IPS-NIHi7 (cell line): Measurements from ENCODE around the gene SAMD5.

Experiments used
- DNase-seq: peaks from one replicate; pipeline ENCODE4 v3.0.0; 2012; ENCODE audit warnings: mixed read lengths; ENCODE audit errors: extremely low spot score

Gene SAMD5

DNA sequence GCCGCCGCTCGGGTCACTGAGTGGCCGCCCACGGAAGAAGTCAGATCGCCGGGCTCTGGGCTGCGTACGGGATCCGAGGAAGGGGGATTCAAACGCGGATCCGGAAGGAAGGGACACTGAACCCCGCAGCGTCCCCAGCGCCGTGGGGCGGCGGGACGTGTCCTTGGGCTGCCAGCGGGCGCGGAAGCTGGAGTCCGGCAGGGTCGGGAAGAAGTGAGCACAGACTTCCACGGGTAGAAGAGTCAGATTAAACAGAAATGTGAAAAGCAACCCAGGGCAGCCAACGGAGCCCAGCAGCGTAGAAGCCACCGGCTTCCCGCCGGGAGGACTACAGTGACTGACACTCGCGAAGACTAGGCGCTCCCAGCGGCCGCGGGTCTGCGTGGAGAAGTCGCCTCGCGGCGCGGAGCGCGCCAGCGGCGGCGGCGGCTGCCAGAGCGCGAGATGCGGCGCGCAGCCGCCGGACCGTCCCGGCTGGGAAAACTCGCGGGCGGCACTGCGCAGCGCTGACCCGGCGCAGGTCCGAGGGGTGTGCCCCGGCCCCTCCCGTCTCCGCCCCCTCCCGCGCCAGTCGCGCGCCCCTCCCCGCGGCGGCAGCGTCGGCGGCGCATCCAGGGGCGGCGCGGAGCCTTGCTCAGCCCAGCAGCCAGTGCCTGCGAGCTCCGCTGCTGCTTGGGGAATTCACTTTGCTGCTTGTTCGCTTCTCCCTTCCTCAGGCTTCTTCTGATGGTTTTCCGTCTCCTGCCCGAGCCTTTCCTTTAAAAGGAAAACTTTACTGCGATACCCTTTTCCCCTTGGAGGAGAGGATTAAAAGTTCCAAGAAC, at the start of gene SAMD5:
TSS of gene SAMD5 (plus strand) at position 649 of the 824 bp plus-strand sequence. CDS start 239 bp downstream, outside the sequence.
- peak; percentile 84 for DNase-seq

DNA sequence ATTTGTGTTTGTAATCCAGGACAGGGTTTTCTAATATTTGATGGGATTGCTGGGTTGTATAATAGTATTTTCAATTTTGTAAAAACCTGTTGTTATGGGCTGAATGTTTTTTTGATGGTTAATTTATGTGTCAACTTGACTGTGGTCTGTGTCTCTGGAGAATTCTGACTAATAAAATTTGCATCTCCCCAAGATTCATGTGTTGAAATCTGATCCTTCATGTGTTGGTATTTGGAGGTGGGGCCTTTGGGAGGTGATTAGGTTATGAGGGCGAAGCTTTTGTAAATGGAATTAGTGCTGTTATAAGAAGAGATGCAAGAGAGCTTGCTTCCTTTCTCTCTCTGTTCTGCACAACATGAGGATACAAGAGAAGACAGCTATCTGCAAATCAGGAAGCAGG, 48.7 kb upstream of the SAMD5 start:
- DNase-seq, result no peak

DNA sequence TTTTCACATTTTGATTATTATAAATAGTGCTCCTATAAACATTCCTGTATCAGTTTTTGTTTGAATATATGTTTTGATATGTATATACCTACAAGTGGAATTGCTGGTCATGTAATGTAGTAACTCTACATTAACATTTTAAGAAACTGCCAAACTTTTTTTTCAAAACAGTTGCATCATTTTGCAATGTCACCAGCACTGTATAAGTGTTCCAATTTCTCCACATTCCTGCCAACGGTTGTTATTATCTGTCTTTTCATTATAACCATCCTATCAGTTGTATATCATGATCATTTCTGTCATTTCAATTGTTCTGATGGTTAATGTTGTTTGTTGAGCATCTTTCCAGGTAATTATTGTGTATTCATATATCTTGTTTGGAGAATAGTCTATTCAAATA, 44.8 kb upstream of the SAMD5 start:
- no peak for DNase-seq

DNA sequence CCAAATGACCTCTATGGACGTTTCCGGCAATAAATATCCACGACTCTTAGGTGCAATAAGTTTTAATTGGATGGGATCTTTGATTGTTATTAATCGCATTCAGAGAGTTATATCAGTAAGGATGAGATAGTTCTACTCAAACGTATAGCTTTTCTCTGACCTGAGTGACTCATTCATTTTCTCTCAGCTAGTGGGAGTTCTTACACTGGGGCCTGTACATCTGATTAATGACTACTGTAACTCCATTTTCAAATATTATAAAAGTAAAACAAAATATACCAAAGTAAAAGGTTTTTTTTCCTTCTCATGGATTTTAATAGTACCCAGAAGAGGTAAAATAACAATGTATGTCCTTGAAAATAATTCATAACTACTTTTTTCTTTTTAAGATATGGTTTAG, 41.1 kb upstream of the SAMD5 start:
- no peak for DNase-seq

DNA sequence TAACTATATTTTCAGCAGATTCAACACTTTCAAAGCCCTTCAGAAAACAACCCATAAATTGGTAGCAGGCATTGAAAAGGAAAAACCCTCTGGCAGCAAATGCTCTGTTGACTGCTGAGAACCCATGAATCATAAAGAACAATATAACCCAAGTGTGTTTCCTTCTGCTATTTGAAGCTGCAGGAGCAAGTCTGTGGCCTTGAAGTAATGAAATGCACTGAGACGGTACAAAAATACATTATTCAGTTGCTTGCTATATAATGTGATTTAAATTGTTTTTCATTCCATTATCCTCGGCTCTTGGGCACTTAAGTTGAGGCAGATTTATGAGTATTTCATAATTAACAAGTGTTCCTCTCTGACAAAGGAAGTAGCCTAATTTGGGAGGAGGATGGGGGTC, 40.6 kb upstream of the SAMD5 start:
- DNase-seq, result no peak

DNA sequence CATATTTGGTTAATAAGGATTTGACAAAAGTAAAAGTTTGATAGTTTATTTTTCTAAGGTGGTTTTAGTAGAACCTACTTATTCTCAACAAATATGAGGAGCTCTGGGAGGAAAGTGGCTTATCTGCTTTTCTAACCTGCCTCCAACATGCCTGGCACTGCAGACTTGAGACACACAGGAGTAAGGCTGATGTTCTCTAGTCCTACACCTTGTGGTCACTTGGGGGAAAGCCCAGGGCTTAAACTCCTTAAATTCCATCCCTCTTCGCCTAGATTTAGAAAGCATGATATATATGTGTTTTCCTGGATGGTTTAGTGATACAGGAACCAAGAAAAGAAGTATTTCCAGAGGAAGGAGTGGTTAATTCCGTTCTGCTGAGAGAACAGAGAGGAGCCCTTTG, 39.9 kb upstream of the SAMD5 start:
- DNase-seq, result peak; percentile 46

DNA sequence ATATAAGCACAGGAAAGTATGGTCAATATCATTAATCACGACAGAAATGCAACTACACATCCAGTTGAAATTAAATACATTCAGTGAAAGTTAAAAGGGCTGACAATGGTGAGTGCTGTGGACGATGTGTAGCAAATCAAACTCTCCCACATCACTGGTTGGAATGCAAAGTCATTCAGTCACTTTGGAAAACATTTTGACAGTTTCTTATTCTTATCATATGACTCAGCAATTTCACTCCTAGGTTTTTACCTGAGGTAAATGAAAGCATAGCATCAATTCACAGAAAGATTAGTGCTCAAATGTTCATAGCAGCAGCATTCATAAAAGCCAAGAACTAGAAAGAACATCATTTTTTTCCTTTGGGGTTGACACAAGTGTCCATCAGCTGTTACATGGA, 28.6 kb upstream of the SAMD5 start:
- no peak for DNase-seq

DNA sequence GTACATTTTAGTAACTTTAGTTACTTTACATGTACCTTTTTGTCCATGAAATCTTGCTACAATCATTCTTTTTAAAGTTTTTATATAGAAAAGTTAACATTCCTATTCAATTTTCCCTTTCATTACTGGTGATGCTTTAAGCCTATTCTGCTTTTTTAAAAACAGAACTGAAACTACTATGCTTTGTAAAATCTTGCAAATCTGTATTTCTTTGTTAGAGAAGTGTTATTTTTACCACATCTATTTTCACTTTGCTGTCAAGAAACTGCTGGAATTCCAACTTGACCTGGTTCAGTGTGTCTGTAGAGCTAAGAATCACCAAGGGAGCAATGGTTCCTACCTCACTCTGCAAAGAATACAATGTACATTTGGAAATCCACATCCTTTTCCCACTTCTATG, 21.8 kb upstream of the SAMD5 start:
- no peak for DNase-seq

DNA sequence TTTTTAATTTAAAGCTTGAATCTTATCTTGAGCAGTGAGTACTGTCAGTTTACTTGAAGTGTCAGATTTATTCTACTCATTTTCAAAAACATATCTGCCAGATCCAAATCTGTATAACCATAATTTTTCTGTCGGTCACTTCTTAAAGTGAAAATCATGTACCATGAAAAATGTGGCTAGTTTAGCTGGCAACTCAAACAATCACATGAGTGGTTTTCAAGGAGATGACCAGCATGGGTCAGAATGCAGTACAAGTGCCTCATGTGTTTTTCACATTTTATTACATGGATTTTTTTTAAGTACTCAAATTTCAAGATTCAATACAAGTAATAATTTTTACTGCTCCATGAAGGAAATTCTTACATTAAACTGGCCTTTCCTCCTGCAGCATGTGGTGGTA, 11.0 kb upstream of the SAMD5 start:
- DNase-seq, result no peak

DNA sequence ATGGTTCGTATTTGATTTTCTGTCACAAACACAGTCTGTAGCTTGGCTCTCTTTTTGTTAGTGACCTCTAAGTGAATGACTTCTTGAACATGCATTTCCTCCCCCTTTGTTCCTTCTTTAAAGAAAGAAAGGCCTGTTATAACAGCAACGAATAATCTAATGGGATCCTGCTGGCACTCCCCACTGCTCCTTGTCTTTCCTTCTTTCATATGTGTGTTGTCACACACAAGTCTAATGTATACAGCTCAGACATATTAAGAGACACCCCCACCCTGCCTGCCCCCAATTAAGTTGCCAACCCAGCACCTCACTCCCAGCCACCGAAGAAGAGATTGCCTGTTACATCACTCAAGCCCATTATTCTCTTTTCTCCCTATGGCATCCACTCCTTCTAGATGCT, 4.9 kb upstream of the SAMD5 start:
- DNase-seq, result no peak

DNA sequence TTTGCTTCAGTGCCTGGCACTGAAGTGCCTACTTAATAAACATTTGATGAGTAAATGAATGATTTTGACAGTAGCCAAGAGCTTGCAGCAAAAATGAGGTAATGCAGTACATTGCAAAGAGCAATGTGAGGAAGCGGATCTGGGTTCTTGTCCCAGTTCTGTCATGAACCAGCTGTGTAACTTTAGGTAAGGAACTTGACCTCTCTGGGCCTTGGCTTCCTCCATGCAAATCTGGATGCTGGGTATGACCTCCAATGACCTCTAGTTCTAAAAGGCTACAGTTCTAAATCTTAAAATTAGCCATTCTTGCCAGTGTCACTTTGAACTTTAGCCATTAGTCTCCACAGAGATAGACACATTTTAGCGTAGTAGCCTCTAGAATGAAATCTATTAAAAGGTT, 3.6 kb upstream of the SAMD5 start:
- DNase-seq, result no peak

DNA sequence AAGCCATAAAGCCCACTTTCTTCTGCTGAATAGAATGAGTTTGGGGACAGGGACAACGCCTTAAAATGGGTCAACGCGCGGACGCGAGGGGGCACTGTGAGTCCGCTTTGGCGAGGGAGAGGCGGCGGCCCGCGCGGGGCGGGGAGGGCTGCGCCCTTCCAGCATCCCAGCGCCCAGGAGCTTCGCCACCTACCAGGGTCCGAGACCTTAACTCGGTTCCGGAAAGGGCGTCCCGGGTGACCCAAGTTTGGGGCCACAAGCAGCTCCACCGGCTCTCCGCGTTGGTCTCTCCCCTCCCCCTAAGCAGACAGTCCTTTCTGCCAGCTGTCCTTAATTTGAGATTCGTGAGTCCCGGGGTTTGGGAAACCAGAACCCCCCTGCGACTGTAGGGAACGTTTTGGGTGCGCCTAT, 1.8 kb upstream of the SAMD5 start:
- peak; percentile 79 for DNase-seq

DNA sequence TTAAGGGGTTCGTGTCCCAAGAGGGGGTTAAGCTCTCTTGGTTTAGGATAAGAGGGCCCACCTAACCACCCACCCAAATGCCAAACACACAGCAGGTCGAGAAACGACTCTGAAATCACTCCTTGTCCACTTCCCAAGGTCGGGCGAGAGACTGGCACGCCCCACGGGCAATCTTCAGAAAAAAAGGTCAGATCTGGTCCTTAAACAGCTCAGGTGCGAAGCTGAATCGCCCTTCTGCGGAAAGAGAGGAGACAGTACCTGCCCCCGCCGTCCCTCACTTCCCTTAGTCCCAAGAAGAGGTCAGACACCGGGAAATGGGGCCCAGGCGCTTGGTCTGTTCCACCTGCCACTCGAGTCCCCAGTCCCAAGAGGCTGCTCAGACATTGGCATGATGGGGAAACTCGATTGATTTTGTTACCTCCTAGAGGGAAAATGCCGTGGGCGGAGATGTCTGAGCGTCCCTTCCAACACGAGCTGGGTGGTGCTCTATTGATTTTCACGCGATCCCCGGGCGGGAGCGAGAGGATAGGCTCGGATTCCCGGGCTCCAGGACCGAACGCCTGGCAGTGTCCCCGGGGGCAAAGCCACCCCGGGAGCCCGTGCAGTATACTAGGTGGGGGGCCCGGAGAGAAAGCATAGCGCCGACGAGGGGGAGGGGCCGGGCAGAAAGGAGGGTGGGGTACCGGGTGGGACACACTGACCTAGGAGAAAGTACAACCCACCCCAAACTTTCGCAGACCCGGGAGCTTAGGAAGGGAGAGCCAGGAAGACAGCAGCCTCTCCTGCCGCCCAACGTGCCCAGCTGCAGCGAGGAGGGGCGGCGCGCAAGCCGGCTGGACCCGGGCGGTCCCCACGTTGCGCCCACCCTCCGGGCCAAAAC, 1.1 kb upstream of the SAMD5 start:
- peak; percentile 33 for DNase-seq

DNA sequence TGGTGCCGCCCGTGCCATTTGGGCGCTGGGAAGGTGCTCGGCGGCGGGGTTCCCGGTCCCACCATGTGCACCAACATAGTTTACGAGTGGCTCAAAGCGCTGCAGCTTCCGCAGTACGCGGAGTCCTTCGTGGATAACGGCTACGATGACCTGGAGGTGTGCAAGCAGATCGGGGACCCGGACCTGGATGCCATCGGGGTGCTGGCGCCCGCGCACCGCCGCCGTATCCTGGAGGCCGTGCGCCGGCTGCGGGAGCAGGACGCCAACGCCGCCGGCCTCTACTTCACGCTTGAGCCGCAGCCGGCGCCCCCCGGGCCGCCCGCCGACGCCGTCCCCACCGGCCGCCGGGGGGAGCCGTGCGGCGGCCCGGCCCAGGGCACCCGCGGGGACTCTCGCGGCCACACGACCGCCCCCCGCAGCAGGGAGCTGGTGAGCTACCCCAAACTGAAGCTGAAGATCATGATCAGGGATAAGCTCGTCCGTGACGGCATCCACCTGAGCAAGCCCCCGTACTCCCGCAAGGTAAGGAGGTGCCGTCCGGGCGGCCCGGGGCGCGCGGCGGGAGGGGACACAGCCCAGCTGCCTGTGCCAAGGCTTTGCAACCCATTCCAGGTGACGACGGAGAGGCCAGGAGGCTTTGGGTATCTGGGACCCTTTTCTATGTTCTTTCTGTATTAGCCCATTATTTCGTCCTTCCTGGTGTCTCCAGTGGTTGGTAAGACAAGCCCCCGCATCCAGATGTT, 547 bp downstream of the SAMD5 start:
- DNase-seq, result peak; percentile 32

DNA sequence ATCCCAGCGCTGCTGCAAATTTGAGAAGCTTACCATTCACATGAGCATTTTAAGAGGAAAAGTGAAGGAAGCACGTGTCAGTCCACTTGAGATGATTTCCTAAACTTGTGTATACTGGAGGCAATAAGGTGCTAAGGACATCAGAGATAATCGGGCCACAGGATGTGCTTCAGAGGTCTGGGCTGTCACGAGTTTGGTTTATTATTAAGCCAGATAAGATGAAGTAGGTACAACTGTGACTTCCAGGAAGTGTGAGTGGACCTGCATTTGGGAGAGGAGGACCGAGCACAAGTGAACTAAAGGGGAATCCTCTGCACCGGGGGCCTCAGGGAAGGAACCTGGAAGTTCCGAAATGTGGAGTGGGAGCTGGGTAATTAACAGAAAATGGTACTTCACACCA, 1.4 kb downstream of the SAMD5 start:
- DNase-seq, result no peak

DNA sequence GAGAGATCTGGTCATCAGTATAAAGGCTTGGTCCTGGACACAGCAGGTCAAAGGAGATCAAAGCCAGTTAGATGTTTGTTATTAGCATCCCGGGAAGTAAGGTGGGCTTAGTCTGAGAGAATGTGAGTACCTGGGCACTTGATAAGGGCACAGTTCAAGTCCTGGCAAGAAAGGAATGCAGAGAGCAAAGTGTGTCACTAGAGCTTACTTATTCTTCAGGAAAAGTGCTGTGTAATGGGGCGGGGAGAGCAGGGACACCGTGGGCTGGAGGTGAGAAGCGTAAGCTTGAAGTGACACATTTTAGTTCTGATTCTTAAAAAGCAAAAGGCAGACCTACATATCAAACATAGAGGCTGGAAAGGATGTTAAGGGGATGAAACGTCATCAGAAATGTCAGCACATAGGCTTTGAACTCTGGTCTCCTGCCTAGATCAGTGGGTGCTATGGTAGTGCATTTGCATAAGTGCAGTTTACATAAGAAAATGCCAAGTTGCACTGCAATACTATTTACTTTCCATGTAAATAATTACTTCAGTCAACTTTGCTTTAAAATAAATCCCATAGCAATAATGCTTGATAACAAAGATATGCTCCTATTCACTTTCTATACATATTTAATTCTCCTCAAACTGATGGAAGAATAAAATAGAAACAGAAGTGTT, 2.6 kb downstream of the SAMD5 start:
- DNase-seq, result no peak

DNA sequence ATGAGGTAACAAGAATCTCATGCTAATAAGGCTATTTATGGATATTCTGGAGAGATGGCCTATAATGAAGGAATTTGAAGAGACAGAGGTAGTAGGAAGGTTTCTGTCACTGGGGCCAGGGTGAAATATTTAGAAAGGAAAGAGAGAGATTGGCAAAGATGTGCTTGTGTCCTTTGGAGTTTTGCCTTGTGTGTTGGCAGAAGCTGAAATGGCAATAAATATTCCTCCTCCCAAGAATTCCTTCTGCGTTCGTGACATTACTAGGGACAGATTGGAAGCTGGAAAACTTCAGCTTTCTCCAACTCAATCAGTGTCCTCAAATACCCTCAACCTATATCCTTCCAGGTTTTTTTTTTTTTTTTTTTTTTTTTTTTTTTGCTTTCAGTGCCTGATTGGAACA, 6.3 kb downstream of the SAMD5 start:
- no peak for DNase-seq

DNA sequence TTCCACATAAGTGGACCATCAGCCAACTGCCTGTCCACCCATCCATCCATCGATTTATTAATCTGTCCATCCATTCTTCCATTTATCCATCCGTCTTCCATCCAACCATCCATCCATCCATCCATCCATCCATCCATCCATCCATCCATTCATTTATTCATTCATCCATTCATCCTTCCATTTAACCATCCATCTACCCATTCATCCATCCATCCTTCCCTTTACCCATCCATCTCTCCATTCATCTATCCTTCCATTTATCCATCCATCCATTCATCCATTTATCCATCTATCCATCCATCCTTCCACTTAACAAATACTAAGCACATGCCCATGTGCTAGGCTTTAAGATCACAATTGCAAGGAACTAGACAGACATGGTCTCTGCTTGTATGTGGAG, 6.8 kb downstream of the SAMD5 start:
- DNase-seq, result no peak

DNA sequence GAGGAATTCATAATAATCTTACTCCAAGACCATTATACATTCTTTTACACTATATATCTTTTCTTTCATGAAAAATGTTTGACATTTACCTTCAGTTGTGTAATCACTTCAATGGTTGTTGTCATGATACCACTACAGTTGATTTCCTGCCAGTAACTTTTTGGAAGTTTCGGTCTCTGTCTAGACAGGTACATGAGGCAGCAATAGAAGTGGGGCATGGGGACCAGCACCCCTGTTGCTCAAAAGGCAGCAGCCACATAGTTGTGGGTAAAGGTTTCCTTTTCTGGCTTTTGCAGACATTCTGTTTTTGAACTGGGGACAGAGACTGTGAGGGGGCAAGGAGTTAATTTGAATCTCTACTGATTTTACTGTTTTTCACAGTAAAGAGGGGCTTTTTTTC, 14.1 kb downstream of the SAMD5 start:
- no peak for DNase-seq

DNA sequence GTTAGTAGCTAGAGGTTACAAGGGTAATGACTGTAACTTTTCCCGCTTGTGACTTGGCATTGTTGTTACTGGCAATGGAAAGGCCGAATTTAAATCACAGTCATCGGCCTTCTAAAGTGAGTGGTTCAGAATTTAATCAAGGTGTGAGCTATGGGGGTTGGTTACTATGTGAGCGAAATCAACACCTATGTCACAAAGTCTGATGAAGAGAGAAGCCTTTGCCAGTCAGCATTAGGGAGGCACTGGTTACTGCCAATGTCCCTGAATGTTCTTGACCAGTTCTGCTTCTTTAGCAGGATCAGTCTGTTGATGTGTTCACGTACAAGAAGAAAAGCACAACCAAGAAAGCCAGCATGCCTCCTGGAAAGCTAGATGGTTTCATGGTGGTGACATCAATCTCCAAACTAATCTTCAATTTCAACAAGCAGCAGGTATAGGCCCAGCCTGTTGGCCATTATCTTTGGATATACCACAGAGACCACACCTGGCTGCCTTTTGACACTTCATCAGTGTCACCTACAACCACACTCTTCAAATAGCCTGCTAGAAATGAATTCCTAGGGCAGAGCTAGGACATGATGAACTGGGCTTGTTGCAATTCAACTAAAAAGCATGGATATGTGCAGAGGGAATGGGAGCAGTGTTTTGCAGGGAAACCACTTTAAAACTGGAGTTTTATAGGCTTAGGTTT, 17.2 kb downstream of the SAMD5 start:
- DNase-seq, result no peak

DNA sequence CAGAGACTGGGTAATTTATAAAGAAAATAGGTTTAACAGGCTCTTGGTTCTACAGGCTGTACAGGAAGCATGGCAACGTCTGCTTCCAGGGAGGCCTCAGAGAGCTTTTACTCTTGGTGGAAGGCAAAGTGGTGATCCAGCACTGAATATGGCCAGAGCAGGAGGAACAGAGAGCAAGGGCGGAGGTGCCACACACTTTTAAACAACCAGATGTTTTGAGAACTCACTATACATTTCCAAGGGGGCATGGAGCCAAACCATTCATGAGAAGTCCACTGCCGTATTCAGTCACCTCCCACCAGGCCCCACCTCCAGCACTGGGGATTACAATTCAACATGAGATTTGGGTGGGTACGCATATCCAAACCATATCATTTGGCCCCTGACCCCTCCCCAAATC, 18.7 kb downstream of the SAMD5 start:
- no peak for DNase-seq
